Pancreas (tissue), 10 donors: ENCODE results near the gene ETFRF1. TPM values are rescaled to one million over a fixed set of nuclear protein-coding genes. Genes with fewer than 3 reads are reported as not detected.

Experiments
- ATAC-seq, 4 donors: fragments of 200-7000 bp; cut with Tn5 transposase; one replicate each; pipeline versions ENCODE4 v1.8.0 to v1.9.1; 2020; ENCODE audit warnings: mild to moderate bottlenecking in 4 of 4, moderate library complexity in 4 of 4
- DNase-seq, 6 donors: peaks; one replicate each; pipeline ENCODE4 v3.0.0-alpha.2; 2020
- FAIRE-seq: peaks from 2 replicates; lab custom pipeline; 2012; peaks lifted over from hg19 to GRCh38; lab: Jason Lieb, UNC
- H3K27ac ChIP-seq, 4 donors: fragments of 200-600 bp; sonication (generic); 1 replicate in 3 of 4; 2 replicates in 1 of 4; pipeline versions ENCODE4 v1.5.0 to v1.8.0; 2020
- H3K27me3 ChIP-seq, 4 donors: fragments of 200-600 bp; one replicate each; pipeline ENCODE4 v1.8.0; 2021
- H3K36me3 ChIP-seq, 3 donors: fragments of 200-600 bp; sonication (generic) in 1 of 3; one replicate each; pipeline versions ENCODE4 v1.5.0 to v1.8.0; 2020 to 2021
- H3K4me1 ChIP-seq, 3 donors: fragments of 200-600 bp; one replicate each; pipeline ENCODE4 v1.8.0; 2021
- H3K4me3 ChIP-seq, 4 donors: fragments of 200-600 bp; sonication (generic) in 2 of 4; one replicate each; pipeline versions ENCODE4 v1.5.0 to v1.8.0; 2020 to 2021
- H3K9me3 ChIP-seq, 4 donors: fragments of 200-600 bp; one replicate each; pipeline ENCODE4 v1.8.0; 2021
- WGBS, 2 donors: extraction: QIAGEN DNeasy Blood & Tissue Kit; methylation state at CpG; one replicate each; pipeline ENCODE4 v1.1.7; 2013; 5-methylcytosine and 5-hydroxymethylcytosine counted together
- intact Hi-C, 3 donors: fragments of 100-400 bp; cut with DNase I; formaldehyde crosslinking; loops; one replicate each; pipeline versions ENCODE4 v1.11.1 to v1.14.2; 2022
- polyA plus RNA-seq, 2 donors: library from polyadenylated mRNA; stranded (reverse); fragments of 200-250 nt; gene quantifications; one replicate each; pipeline ENCODE4 v1.2.3, GENCODE V29; 2013
- total RNA-seq, 6 donors: library from RNA; stranded (reverse); fragmentation: NEBNext Ultra II Directional in 4 of 6; extraction: Animal tissue kit (Norgen Biotek cat#: 25700) in 4 of 6; gene quantifications; one replicate each; pipeline versions ENCODE4 v1.2.1 to v1.2.4, GENCODE V29; 2021 to 2023
- TF ChIP-seq, protein P1 (sequence below), 4 donors: fragments of 200-600 bp; sonication (generic) in 3 of 4; IDR thresholded peaks; one replicate each; pipeline versions ENCODE4 v1.5.0 to v1.8.0; 2021; ENCODE audit warnings: antibody characterized with exemption in 4 of 4
- donor health status: healthy with polysubstance abuse.
- donor health status: DM: no; HTN: no; CAD: no; lungs with moderate emphysema.
- donor health status: DM: no; HTN: no; CAD: no.
- donor health status: control.
- donor health status: control.
- donor health status: Bipolar disorder and iron deficiency.
- donor health status: DM: yes; HTN: yes; CAD: no.
- donor health status: DM: no; HTN: no; CAD: no.
- donor health status: DM: no; HTN: no; CAD: no.
- donor health status: DM: yes; HTN: yes; CAD: no.

The ETFRF1 gene
- total and polyA plus RNA-seq, 8 donors = 8.3 to 26.1 (median 9.8) TPM

DNA sequence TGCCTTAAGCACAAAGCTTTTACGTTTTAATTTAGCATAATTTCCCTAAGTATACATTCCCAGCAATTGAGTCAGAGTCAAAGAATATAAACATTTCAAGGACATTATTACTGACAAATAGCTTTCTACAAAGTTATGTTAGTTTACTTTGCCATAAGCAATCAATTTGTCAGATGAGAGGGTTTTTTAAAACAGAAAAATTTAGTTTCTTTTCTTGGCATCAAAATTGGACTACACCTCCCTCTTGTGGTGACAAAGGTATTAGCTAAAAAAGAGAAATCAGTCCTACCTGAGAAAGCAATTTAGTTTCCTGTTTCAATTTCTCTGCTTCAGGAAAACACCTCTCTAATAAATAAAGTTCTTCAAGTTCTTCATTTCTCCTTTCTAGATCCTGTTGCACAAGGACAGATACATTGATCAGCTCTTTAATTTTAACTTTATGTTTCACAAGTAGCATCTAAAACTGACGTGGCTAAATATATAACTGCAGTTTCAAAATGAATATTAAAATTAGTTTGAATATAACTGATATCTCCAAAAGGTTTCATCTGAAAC is 39.9 kb upstream of the ETFRF1 start:
- intact Hi-C loops = no loop called here
- FAIRE-seq = peak; percentile 43
- TF ChIP-seq, protein P1, sequence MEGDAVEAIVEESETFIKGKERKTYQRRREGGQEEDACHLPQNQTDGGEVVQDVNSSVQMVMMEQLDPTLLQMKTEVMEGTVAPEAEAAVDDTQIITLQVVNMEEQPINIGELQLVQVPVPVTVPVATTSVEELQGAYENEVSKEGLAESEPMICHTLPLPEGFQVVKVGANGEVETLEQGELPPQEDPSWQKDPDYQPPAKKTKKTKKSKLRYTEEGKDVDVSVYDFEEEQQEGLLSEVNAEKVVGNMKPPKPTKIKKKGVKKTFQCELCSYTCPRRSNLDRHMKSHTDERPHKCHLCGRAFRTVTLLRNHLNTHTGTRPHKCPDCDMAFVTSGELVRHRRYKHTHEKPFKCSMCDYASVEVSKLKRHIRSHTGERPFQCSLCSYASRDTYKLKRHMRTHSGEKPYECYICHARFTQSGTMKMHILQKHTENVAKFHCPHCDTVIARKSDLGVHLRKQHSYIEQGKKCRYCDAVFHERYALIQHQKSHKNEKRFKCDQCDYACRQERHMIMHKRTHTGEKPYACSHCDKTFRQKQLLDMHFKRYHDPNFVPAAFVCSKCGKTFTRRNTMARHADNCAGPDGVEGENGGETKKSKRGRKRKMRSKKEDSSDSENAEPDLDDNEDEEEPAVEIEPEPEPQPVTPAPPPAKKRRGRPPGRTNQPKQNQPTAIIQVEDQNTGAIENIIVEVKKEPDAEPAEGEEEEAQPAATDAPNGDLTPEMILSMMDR (IDR thresholded peaks at IDR 0.05) = peak in 3 of 4 donors; percentile 52 to 60 (median 52)
- H3K9me3 ChIP-seq = no peaks in the 10 kb centered on the region
- no peaks in the 10 kb centered on the region for H3K27me3 ChIP-seq
- H3K27ac ChIP-seq = no peak overlapping the region
- WGBS, 2 donors = 41 to 53% methylated on average over 2 of the region's 2 CpGs
- H3K4me1 ChIP-seq = peaks cover 0 to 6% (median 0%) of the 10 kb centered on the region in 3 donors
- no peak for DNase-seq
- no peaks in the 10 kb centered on the region for H3K36me3 ChIP-seq
- H3K4me3 ChIP-seq = peak overlapping the region in 1 of 4 donors; percentile 21
- ATAC-seq = peak in 3 of 4 donors; percentile 67 to 77 (median 73)

DNA sequence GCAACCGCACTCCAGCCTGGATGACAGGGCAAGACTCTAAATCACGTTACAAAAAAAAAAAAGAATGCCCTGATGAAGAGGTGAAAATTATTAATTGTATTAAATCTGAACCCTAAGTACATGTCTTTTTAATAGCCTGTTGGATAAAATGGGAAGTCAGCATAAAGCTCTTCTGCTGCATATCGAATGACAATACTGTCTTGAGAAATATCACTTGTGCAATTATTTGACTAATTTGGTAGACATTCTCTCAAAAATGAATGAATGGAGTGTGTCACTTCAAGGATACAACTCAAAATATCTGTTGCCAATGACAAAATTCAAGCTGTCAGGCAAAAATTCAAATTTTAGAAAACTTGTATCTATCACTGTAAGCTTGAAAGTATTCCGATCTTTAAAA is 39.0 kb upstream of the ETFRF1 start:
- intact Hi-C loops = no loop called here
- Histone ChIP-seq H3K4me3 (no peak overlapping the region), H3K9me3 (no peaks in the 10 kb centered on the region), H3K36me3 (no peaks in the 10 kb centered on the region), H3K27ac (no peak overlapping the region), H3K27me3 (no peaks in the 10 kb centered on the region), H3K4me1 (peaks cover 0 to 6% (median 0%) of the 10 kb centered on the region in 3 donors)
- ATAC-seq = no peak
- TF ChIP-seq, protein P1 (IDR thresholded peaks at IDR 0.05) = no peak
- WGBS, 2 donors = 83 to 87% methylated on average over 4 of the region's 4 CpGs
- no peak for DNase-seq
- no peak for FAIRE-seq

DNA sequence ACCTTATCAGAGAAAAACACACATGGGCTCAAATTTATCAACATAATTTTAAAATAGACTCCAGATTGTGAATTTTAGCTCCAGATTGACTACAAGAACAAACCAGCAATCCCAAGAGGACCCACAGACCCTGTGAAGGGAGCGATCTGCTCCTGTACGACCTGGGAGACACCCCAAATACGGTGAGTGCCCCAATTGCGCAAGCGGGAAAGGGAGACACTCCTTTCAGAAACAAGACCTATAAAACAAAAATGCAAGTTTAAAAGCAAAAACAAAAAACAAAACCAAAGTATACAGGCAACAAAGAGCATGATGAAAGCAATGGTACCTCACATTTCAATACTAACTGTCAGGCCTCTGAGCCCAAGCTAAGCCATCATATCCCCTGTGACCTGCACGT is 32.2 kb upstream of the ETFRF1 start:
- Histone ChIP-seq H3K36me3 (no peaks in the 10 kb centered on the region), H3K4me1 (no peaks in the 10 kb centered on the region), H3K27me3 (no peaks in the 10 kb centered on the region), H3K9me3 (no peaks in the 10 kb centered on the region), H3K27ac (no peak overlapping the region), H3K4me3 (no peak overlapping the region)
- WGBS, 2 donors = 91 to 92% methylated on average over 6 of the region's 6 CpGs
- TF ChIP-seq, protein P1 (IDR thresholded peaks at IDR 0.05) = no peak
- FAIRE-seq = no peak
- intact Hi-C loops = no loop called here
- ATAC-seq = no peak
- DNase-seq = no peak

DNA sequence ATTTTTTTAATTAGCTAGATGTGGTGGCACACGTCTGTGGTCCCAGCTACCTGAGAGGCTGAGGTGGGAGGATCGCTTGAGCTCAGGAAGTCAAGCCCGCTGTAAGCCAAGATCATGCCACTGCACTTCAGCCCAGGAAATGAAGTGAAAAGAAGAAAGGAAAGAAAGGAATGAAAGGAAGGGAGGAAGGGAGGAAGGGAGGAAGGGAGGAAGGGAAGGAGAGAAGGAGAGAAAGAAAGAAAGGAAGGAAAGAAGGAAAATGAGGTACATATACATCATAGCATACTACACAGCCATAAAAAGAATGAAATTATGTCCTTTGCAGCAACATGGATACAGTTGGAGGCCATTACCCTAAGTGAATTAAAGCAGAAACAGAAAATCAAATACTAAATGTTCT is 12.3 kb upstream of the ETFRF1 start:
- no peak for DNase-seq
- Histone ChIP-seq H3K36me3 (no peaks in the 10 kb centered on the region), H3K27ac (no peak overlapping the region), H3K4me1 (no peaks in the 10 kb centered on the region), H3K9me3 (no peaks in the 10 kb centered on the region), H3K27me3 (no peaks in the 10 kb centered on the region), H3K4me3 (no peak overlapping the region)
- TF ChIP-seq, protein P1 (IDR thresholded peaks at IDR 0.05) = no peak
- no peak for FAIRE-seq
- ATAC-seq = no peak
- intact Hi-C loops = no loop called here
- 77 to 81% methylated on average over 3 of the region's 3 CpGs for WGBS, 2 donors

DNA sequence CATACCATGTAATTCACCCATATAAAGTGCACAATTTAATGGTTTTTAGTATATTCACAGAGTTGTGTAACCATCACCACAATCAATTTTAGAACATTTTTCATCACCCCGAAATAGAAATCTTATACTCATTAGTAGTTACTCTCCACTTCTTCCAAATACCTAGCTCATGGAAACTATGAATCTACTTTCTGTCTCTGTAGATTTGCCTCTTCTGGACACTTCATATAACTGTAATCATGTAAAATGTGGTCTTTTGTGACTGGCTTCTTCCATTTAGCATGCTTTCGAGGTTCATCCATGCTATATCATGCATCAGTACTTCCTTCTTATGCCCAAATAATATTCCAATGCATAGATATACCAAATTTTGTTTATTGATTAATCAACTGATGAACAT is 10.9 kb upstream of the ETFRF1 start:
- Histone ChIP-seq H3K9me3 (no peaks in the 10 kb centered on the region), H3K27ac (no peak overlapping the region), H3K36me3 (no peaks in the 10 kb centered on the region), H3K27me3 (no peaks in the 10 kb centered on the region), H3K4me1 (no peaks in the 10 kb centered on the region), H3K4me3 (no peak overlapping the region)
- intact Hi-C loops = no loop called here
- FAIRE-seq = no peak
- no peak for DNase-seq
- WGBS, 2 donors = 40 to 90% methylated on average over 2 of the region's 2 CpGs
- TF ChIP-seq, protein P1 (IDR thresholded peaks at IDR 0.05) = no peak
- ATAC-seq = no peak
